OCI-LY3 (cell line): ENCODE measurements around the gene ATP1B1.

Experiments used
- H2AFZ ChIP-seq: fragments of 200-600, 300-600 bp; shearing (Covaris generic); 2 replicates; pipeline ENCODE4 v1.6.0; 2014; ENCODE audit warnings: antibody characterized with exemption, low read depth, low read length
- H3K27ac ChIP-seq: fragments of 200-600, 300-600 bp; sonication (generic); 2 replicates; pipeline ENCODE4 v1.5.1; 2014; ENCODE audit warnings: mild to moderate bottlenecking, low read length, moderate library complexity, mixed read lengths
- H3K27me3 ChIP-seq: fragments of 200-600, 300-600 bp; sonication (generic); 2 replicates; pipeline ENCODE4 v1.6.1; 2014; ENCODE audit warnings: low read depth, low read length, mixed read lengths
- H3K36me3 ChIP-seq: fragments of 200-600, 300-600 bp; sonication (generic); replicated peaks from 2 replicates; pipeline ENCODE3; 2014; ENCODE audit warnings: low read depth, low read length, mixed read lengths
- H3K4me1 ChIP-seq: fragments of 300-600, 200-600 bp; sonication (generic); 2 replicates; pipeline ENCODE4 v1.6.1; 2014; ENCODE audit warnings: low read length, mixed read lengths
- H3K4me2 ChIP-seq: fragments of 200-600, 300-600 bp; sonication (generic); 2 replicates; pipeline ENCODE4 v1.6.1; 2014; ENCODE audit warnings: low read length, mixed read lengths
- H3K4me3 ChIP-seq: fragments of 300-600, 200-600 bp; sonication (generic); 2 replicates; pipeline ENCODE4 v1.5.1; 2014; ENCODE audit warnings: antibody characterized with exemption, mild to moderate bottlenecking, low read length, moderate library complexity
- H3K79me2 ChIP-seq: fragments of 300-600, 200-600 bp; shearing (Covaris generic); 2 replicates; pipeline ENCODE4 v1.6.1; 2014; ENCODE audit warnings: mild to moderate bottlenecking, low read length, mixed read lengths
- H3K9ac ChIP-seq: fragments of 300-600, 200-600 bp; shearing (Covaris generic); 2 replicates; pipeline ENCODE4 v1.6.0; 2014; ENCODE audit warnings: mild to moderate bottlenecking, low read length, moderate library complexity
- H3K9me3 ChIP-seq: fragments of 200-600, 300-600 bp; shearing (Covaris generic); 2 replicates; pipeline ENCODE4 v1.6.1; 2014; ENCODE audit warnings: low read length, mixed read lengths; ENCODE audit not compliant: insufficient read depth
- H4K20me1 ChIP-seq: fragments of 200-600, 300-600 bp; sonication (generic); 2 replicates; pipeline ENCODE4 v1.6.1; 2016; ENCODE audit warnings: low read length, mixed read lengths; ENCODE audit not compliant: insufficient read depth
- CTCF ChIP-seq: fragments of 200-600, 300-600 bp; sonication (generic); IDR thresholded peaks from 2 replicates; pipeline ENCODE4 v1.5.1; 2014; ENCODE audit warnings: antibody characterized with exemption, low read length, low read depth
- EZH2phosphoT487 ChIP-seq: fragments of 200-600 bp; shearing (Covaris generic); IDR thresholded peaks from 2 replicates; pipeline ENCODE4 v1.6.1; 2018; ENCODE audit warnings: antibody characterized with exemption, mixed run types, low read depth

ATP1B1 gene

DNA sequence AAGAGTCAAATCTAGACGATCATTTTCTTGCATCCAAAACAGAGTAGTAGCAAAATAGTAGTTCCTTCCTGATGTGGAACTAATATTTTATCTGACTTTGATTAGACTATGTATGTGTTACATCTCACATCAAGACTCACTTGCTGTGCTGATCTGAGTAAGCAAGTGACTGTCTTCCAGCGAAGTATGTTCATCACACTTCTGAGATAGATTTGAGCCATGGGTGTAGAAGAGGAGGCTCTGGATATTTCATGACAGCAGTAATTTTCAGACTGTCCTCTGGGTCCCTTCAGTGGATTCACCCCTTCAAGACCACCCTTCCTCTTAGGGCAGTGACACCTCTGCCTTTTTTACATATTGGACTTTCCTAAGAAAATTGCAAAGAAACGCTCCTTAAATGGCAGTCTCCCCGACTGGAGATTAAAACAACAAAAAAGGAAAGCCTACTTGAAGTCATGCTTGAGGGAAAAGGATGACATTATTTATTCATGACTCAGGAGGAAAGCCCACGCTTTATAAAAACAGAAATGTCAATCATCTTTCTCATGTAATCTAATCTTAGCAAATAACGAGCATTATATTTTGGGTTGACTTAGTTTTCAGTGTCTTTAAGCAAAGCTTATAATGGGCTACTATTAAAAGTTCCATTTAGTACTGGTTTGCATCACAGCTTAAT is 22.8 kb downstream of the ATP1B1 start:
- Histone ChIP-seq H3K27ac (no peak overlapping the region), H3K9me3 (no peaks in the 10 kb centered on the region), H3K4me3 (no peak overlapping the region), H3K36me3 (peaks cover 91% of the 10 kb centered on the region), H3K4me1 (peaks cover 36% of the 10 kb centered on the region), H3K9ac (no peak overlapping the region), H3K79me2 (peaks cover 35% of the 10 kb centered on the region), H3K4me2 (no peak overlapping the region), H3K27me3 (no peaks in the 10 kb centered on the region), H4K20me1 (peaks cover 56% of the 10 kb centered on the region), H2AFZ (no peak overlapping the region)
- no peak for TF ChIP-seq EZH2phosphoT487
- TF ChIP-seq CTCF, result no peak

DNA sequence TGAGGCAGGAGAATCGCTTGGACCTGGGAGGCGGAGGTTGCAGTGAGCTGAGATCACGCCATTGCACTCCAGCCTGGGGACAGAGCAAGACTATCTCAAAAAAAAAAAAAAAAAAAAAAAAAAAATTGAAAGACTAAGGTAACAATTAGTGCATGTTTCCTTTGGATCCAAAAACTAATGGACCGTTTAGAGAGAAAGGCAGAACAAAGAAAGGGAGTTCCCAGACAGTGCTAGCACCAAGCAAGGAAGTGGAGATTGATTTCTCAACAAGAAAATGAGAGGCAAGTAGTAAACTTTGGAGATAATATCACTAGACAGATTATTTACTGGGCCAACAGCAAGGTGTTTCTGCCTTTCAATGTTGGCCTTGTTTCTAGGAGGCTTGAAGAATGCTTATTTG is 24.2 kb downstream of the ATP1B1 start:
- Histone ChIP-seq H4K20me1 (peaks cover 43% of the 10 kb centered on the region), H3K9ac (no peak overlapping the region), H3K27ac (no peak overlapping the region), H3K79me2 (peaks cover 21% of the 10 kb centered on the region), H3K4me3 (no peak overlapping the region), H3K4me1 (peaks cover 49% of the 10 kb centered on the region), H3K4me2 (no peak overlapping the region), H2AFZ (no peak overlapping the region), H3K36me3 (peaks cover 84% of the 10 kb centered on the region), H3K9me3 (no peaks in the 10 kb centered on the region), H3K27me3 (no peaks in the 10 kb centered on the region)
- no peak for TF ChIP-seq CTCF
- TF ChIP-seq EZH2phosphoT487, result no peak

GRCh38 chr1:169132512-169133227 is 26.2 kb downstream of the ATP1B1 start:
- peak overlapping the region; percentile 9; the same call in 1 of the 2 replicates for H3K9ac ChIP-seq
- H3K27me3 ChIP-seq, result no peaks in the 10 kb centered on the region
- H3K27ac ChIP-seq, result peak overlapping the region; percentile 22
- peak overlapping the region; percentile 23 for H3K4me2 ChIP-seq
- H3K79me2 ChIP-seq, result peaks cover 11% of the 10 kb centered on the region; the same call in 1 of the 2 replicates
- H3K36me3 ChIP-seq, result peaks cover 67% of the 10 kb centered on the region
- peaks cover 24% of the 10 kb centered on the region for H4K20me1 ChIP-seq
- no peak overlapping the region for H3K4me3 ChIP-seq
- H3K9me3 ChIP-seq, result no peaks in the 10 kb centered on the region
- no peak overlapping the region for H2AFZ ChIP-seq
- TF ChIP-seq EZH2phosphoT487, result no peak
- TF ChIP-seq CTCF, result no peak
- peaks cover 68% of the 10 kb centered on the region for H3K4me1 ChIP-seq

GRCh38 chr1:169133228-169133576 is 26.7 kb downstream of the ATP1B1 start:
- Histone ChIP-seq H4K20me1 (peaks cover 24% of the 10 kb centered on the region), H2AFZ (no peak overlapping the region)

More at GRCh38 chr1:169133228-169133576, 26.7 kb downstream of the ATP1B1 start:
- H3K27ac ChIP-seq, result peak overlapping the region; percentile 22
- H3K79me2 ChIP-seq, result peaks cover 11% of the 10 kb centered on the region; the same call in 1 of the 2 replicates
- TF ChIP-seq CTCF (no peak), EZH2phosphoT487 (no peak)
- peaks cover 73% of the 10 kb centered on the region for H3K4me1 ChIP-seq
- H3K36me3 ChIP-seq, result peaks cover 63% of the 10 kb centered on the region
- H3K9ac ChIP-seq, result 0 out of 2 replicates have a peak overlapping the region, but pooled peaks have one; percentile 9
- H3K4me2 ChIP-seq, result peak overlapping the region; percentile 18; the same call in 1 of the 2 replicates
- no peak overlapping the region for H3K4me3 ChIP-seq
- H3K27me3 ChIP-seq, result no peaks in the 10 kb centered on the region
- H3K9me3 ChIP-seq, result no peaks in the 10 kb centered on the region
